M059J (cell line): ENCODE measurements around the gene LYSMD1. TPM values are rescaled to one million over a fixed set of nuclear protein-coding genes. Genes with fewer than 3 reads are reported as not detected.

Experiments used
- DNase-seq: peaks from one replicate; pipeline ENCODE4 v3.0.0-alpha.2; 2012; ENCODE audit warnings: low read depth
- total RNA-seq: library from RNA; depleted of rRNA; stranded (reverse); fragments of >200 nt; shearing (Covaris generic); gene quantifications from 2 replicates; pipeline ENCODE4 v1.2.3, GENCODE V29; 2014

Gene LYSMD1
- total RNA-seq, 1 experiment from 2014 or later: 9.7 TPM

DNA sequence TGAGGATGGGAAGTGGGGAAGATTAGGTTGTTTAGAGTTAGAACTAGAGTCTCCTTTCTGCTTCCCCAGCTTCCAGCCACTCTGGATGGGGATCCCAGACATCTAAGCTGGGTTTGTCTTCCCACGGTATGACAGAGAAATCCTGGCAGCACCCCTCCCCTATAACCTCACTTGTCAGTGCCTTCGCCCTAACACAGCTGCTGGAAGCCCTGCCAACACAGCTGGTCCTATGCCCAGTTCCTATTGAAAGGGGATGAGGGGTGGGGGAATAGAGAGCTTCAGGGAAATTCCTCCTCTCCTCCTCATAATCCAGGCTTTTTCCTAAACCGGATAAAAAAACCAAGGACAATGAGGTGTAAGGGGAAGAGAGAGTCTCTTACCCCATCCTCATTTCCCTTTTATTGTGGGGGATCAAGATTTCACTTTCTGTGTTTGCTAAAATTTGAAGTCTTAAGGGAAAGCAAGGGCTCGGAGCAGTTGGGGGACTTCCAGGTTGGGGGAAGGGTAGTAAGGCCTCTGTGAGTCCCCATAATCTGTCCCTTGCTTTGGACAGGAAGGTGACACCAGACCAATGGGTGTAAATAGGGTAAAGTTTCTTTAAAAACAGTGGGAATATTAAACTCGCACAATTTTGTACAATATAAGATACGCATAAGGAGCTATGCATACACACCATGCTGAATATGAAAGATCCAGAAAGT, 9.5 kb upstream of the LYSMD1 start:
- DNase-seq: no peak

- no peak for DNase-seq
Observed at GRCh38 chr1:151171190-151171589, 5.5 kb upstream of the LYSMD1 start.

DNA sequence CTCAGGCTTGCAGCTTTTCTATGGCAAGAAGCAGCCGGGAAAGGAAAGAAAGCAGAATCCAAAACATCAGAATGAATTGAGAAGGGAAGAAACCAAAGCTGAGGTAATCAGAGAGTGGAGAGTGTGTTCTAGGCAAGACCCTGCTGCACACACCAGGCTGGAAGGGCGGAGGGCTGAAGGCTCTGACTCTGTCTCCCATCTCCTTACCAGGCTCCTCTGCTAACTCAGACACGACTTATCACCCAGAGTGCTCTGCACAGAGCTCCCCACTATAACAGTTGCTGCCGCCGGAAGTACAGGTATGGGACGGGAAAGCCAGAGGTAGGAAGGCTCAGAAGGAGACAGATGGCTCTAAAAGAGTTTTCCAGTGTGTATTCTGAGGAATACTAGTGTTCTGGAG, 1.4 kb upstream of the LYSMD1 start:
- no peak for DNase-seq

DNA sequence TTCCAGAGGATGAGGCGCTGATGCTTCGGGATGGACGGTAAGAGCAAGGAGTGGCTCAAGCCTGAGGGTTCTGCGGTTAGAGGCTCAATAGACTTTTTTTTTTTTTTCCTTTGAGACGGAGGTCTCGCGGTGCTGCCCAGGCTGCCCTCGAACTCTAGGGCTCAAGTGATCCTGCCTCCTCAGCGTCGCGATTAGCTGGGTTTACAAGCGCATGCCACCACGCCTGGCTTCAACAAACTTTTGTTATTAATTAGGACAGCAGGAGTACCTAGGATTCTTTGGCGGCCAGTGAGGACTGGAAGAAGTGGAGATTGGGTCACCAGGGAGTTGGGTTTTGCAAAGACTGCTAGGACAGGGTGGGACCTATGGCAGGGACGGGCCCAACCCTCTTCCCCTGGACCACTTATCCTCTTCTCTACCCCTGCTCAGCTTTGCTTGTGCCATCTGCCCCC, 829 bp upstream of the LYSMD1 start:
- DNase-seq: peak; percentile 78

- DNase-seq: peak; percentile 26
Observed at GRCh38 chr1:151165281-151165737, 393 bp downstream of the LYSMD1 start.

DNA sequence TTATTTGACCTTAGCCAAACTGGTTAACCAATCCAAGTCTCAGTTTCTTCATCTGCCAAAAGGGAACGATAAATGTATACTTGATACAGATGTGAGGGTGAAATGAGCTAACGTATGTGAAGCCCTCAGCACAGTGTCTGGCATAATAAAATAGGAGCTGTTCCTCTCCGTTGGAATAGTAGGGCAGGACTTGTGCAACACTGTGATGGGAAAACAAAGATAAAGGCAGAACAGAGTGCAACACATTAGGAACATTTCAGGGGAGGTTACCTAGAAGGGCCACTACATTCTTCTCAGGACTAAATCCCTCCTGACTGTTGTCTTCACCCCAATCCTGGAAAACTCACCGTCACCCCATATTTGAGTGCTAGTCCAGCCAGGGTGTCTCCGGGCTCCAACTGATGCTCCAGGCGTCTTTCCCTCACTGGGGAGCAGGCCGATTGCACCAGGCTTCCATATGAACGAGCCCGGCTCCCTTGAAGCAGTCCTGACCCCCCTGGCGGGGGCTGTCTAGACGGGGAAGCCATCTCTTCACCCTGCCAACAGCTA, 896 bp downstream of the LYSMD1 start:
- no peak for DNase-seq

- no peak for DNase-seq
Observed at GRCh38 chr1:151159373-151159772, 6.3 kb downstream of the LYSMD1 start.

DNA sequence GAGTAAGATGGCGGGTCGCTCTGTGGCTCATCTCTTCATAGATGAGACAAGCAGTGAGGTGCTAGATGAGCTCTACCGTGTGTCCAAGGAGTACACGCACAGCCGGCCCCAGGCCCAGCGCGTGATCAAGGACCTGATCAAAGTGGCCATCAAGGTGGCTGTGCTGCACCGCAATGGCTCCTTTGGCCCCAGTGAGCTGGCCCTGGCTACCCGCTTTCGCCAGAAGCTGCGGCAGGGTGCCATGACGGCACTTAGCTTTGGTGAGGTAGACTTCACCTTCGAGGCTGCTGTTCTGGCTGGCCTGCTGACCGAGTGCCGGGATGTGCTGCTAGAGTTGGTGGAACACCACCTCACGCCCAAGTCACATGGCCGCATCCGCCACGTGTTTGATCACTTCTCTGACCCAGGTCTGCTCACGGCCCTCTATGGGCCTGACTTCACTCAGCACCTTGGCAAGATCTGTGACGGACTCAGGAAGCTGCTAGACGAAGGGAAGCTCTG, 6.9 kb downstream of the LYSMD1 start:
- no peak for DNase-seq

DNA sequence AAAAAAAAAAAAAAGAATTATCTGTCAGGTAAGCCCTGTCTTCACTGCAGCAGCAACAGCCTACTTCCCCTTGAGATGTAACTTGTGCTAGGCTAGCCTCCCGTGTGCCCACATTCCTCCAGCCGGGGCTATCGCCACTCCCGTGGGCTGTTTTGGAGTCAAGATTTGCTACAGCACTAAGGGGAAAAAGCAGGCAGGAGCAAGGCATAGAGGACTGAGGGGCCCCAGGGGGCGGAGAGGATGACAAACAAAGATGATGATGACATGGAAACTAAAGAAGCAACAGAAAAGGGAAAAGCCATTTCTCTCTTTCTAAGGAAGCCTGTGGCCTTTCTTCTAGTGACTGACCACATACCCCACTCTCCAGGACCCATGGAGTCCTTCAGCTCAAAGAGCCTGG, 7.4 kb downstream of the LYSMD1 start:
- no peak for DNase-seq

GRCh38 chr1:151157067-151157531, 8.6 kb downstream of the LYSMD1 start:
- no peak for DNase-seq

DNA sequence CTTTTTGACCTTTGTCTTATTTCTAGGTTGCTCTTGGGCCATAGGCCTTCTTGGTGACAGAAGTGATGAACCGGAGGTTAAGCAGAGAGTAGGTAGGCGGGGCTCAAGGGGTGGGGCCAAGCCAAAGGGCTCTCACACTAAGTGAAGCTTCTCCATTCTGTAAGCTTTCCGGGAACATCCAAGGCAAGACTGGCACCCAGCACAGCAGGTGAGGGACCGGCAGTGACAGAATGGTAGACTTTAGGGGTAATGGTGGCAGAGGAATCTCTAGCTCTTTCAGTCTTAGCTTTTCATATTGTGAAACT, 9.2 kb downstream of the LYSMD1 start, which contains the start of gene TNFAIP8L2:
Gene TNFAIP8L2 (plus strand): TSS at position 135 of the 305 bp plus-strand sequence. CDS start 2,049 bp downstream, outside the sequence.
- DNase-seq: no peak

DNA sequence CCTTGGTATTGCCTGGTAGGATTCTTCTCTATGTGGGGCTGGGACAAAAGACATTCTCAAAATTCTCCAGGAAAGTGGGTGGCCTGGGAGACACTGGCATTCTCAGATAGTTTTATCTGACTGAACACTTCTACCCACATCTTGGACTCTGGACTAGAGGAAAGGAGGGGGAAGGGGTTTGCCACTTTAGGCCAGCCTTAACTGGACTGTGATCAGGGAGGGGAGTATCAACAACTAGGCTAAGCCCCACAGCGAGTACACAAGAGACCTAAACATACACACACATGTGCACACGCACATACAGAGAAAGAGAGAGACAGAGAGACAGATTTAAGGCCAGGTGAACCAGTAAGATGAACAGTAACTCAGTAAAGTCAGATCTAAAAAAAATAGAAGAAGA, 18.0 kb downstream of the LYSMD1 start:
- DNase-seq: no peak

DNA sequence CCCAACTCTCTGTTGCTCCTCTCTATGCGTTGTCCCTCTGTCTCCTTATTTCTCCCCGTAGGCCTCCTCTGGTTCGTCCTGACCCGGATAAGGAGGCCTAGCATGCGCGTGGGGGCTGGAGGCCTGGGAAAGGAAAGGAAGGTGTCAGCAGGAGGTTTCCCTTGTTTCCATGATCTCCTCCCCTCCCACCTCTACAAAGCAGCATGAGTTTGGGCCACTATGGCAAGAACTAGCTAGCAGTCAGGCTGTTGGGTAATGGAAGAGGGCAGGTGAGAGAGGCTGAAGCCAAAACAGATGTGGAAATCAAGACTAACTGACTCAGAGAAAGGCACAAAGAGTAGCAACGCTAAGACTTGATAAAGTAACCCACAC, 18.6 kb downstream of the LYSMD1 start:
- no peak for DNase-seq

- DNase-seq: peak; percentile 93
Observed at GRCh38 chr1:151146412-151147131, 19.1 kb downstream of the LYSMD1 start, which contains the start of gene SEMA6C. SEMA6C (minus strand) TSS chr1:151146631; CDS start chr1:151142621, 4,010 bp downstream.

GRCh38 chr1:151146072-151146411, 19.7 kb downstream of the LYSMD1 start:
- DNase-seq: peak; percentile 24

DNA sequence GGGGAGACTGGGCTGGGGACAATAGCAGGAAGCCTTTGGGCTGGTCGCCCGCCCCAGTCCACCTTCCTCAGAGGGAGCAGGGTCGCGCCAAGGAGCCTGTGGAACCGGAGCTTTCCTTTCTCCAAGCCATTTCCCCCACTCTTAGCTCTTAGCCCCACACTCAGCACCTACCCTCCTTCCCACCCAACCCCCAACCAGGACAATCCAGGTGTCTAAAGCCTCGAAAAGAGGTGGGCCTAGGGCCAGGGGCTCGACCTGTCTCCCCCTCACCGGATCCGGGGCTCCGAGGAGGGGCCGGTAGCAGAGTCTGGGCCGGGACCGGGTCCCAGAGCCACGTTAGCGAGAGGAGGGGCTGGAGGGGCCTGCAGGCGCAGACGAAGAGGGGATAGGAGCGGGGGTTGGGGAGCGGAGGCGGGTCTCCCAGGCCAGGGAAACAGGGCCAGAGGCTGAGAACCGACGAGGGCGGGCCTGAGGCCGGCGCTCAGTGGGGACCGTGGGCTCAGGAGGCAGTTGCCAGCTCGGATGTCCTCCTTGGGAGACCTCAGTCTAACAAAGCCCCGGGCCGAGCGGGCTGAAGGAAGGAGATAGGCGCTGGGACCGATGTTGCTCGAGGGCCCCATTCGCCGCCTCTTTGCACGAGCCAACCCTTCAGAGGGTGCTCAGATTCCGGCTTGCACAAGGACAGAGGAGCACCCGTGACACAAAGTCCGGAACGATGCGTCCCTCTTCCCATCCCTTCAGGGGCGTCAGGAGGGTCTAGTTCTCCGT, 20.2 kb downstream of the LYSMD1 start:
- peak; percentile 5 for DNase-seq

- peak; percentile 23 for DNase-seq
Observed at GRCh38 chr1:151144474-151145303, 21.0 kb downstream of the LYSMD1 start.

DNA sequence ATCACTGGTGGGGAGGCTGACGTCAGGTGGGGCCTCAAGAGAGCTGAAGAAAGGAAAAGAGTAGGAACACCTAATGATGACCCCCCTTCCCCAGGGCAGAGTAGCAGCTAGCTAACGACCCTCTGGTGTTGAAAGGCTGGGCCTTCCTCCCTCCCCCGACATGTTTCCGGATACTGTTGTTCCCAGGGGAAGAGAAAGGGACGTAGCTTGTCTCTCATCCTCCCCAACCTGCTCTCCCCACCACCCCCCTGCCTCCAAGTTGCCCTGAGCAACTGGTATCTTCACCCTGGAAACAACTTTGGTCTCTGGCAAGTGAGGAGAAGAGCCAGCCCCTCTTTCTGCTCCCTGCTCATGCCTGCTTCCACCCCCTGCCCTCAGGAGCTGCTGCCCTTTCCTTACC, 21.7 kb downstream of the LYSMD1 start:
- no peak for DNase-seq

DNA sequence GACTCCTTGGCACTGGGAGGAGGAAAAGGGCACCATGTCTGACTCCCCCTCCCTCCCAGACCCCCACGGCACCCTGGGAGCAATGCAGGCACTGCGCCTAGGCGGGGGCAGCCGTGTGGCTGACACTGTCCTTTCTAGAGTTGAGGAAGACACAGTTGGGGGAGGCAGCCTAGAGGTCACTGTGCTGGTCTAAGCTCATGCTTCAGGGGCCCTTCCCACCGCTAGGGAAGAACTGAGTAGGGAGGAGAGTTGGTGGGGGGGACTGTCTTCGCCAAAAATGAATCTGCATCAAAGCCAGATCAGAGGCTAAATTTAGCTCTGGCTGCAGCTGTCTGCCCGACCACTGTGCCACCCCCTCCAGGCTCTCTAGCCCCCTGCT, 22.7 kb downstream of the LYSMD1 start:
- no peak for DNase-seq

- no peak for DNase-seq
Observed at GRCh38 chr1:151142411-151143056, 23.2 kb downstream of the LYSMD1 start.

DNA sequence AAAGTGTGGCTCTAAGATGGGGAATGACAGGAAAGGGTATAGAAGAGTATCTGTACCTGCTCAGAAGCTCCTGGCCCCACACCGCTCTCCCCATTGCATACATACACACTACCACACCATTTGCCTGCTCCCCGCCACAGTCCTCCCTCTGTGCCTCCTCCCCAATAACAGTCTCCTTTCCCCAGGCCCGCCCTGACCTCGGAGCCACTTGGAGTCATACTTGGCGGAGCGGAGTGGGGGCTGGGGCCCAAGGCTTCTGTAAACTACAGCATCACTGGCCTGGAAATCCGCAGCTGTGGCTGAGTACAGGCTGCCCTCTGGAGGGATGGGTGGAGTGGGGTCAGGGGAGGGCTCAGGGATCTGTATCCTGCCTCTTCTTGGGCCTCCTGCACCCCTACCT, 27.9 kb downstream of the LYSMD1 start:
- no peak for DNase-seq
